PC-3 (cell line): ENCODE measurements around the gene RIN1. TPM values are rescaled to one million over a fixed set of nuclear protein-coding genes. Genes with fewer than 3 reads are reported as not detected.

Experiments used
- ATAC-seq: fragments of 200-7000 bp; cut with Tn5 transposase; 2 replicates; pipeline ENCODE4 v1.9.1; 2020; ENCODE audit warnings: mild to moderate bottlenecking, moderate library complexity
- BruUV-seq: library from RNA; stranded (reverse); fragments of 400-500 nt; replicated peaks from 2 replicates; lab custom pipeline; 2021; lab: Mats Ljungman, UMichigan
- CTCF ChIA-PET: fragments of 300-600 bp; sonication (Branson Sonifier 250); formaldehyde crosslinking; loops from one replicate; lab custom pipeline; 2022; ENCODE audit warnings: antibody characterized with exemption; lab: Charles Lee
- POLR2A ChIA-PET: fragments of 300-600 bp; sonication (Branson Sonifier 250); formaldehyde crosslinking; loops from one replicate; lab custom pipeline; 2022; ENCODE audit warnings: antibody characterized with exemption; ENCODE audit not compliant: unreplicated experiment; lab: Charles Lee
- DNase-seq: peaks from one replicate; pipeline ENCODE4 v3.0.0-alpha.2; 2015
- H2AFZ ChIP-seq: fragments of 300-600 bp; sonication (generic); 2 replicates; pipeline ENCODE4 v1.6.0; 2016; ENCODE audit warnings: antibody characterized with exemption, low read length
- H3F3A ChIP-seq: fragments of 300-600 bp; sonication (generic); one replicate; pipeline ENCODE4 v1.6.0; 2017; ENCODE audit warnings: antibody characterized with exemption, low read length, control low read depth, mild to moderate bottlenecking; ENCODE audit not compliant: unreplicated experiment
- H3K27ac ChIP-seq: fragments of 300-600 bp; sonication (generic); 2 replicates; pipeline ENCODE4 v1.5.1; 2016; ENCODE audit warnings: mild to moderate bottlenecking, low read length
- H3K27me3 ChIP-seq: fragments of 300-600 bp; sonication (generic); 2 replicates; pipeline ENCODE4 v1.6.1; 2016; ENCODE audit warnings: low read length, mixed read lengths
- H3K36me3 ChIP-seq: fragments of 300-600 bp; sonication (generic); 2 replicates; pipeline ENCODE4 v1.6.1; 2016; ENCODE audit warnings: low read depth, mixed run types, low read length, mixed read lengths
- H3K4me1 ChIP-seq: fragments of 300-600 bp; sonication (generic); 2 replicates; pipeline ENCODE4 v1.5.1; 2016; ENCODE audit warnings: low read length; ENCODE audit not compliant: insufficient read depth
- H3K4me2 ChIP-seq: fragments of 300-600 bp; sonication (generic); 2 replicates; pipeline ENCODE4 v1.6.0; 2016; ENCODE audit warnings: low read length
- H3K4me3 ChIP-seq: fragments of 300-600 bp; sonication (generic); 2 replicates; pipeline ENCODE4 v1.5.1; 2016; ENCODE audit warnings: mild to moderate bottlenecking, low read length, mixed read lengths
- H3K79me2 ChIP-seq: fragments of 300-600 bp; sonication (generic); 2 replicates; pipeline ENCODE4 v1.6.1; 2017; ENCODE audit warnings: low read length, mixed read lengths
- H3K9ac ChIP-seq: fragments of 300-600 bp; sonication (generic); 2 replicates; pipeline ENCODE4 v1.6.0; 2016; ENCODE audit warnings: mild to moderate bottlenecking, low read length
- H3K9me2 ChIP-seq: fragments of 300-600 bp; sonication (generic); replicated peaks from 2 replicates; pipeline ENCODE4 v1.6.1; 2016; ENCODE audit warnings: mixed run types, low read length, mixed read lengths
- H3K9me3 ChIP-seq: fragments of 300-600 bp; sonication (generic); 2 replicates; pipeline ENCODE4 v1.6.1; 2016; ENCODE audit warnings: low read length, mixed read lengths
- H4K20me1 ChIP-seq: fragments of 300-600 bp; sonication (generic); 2 replicates; pipeline ENCODE4 v1.6.1; 2016; ENCODE audit warnings: low read length, mixed read lengths
- EZH2 ChIP-seq: fragments of 300-600 bp; sonication (generic); IDR thresholded peaks from one replicate; pipeline ENCODE4 v1.6.1; 2017; ENCODE audit warnings: antibody characterized with exemption, mild to moderate bottlenecking, low read length; ENCODE audit not compliant: unreplicated experiment
- EZH2phosphoT487 ChIP-seq: fragments of 300-600 bp; sonication (generic); IDR thresholded peaks from 2 replicates; pipeline ENCODE4 v1.6.1; 2018; ENCODE audit warnings: mild to moderate bottlenecking, antibody characterized with exemption, low read length, borderline replicate concordance
- intact Hi-C: fragments of 100-400 bp; cut with micrococcal nuclease; formaldehyde crosslinking; loops from 2 replicates; pipeline ENCODE4 v1.9.0; 2023
- total RNA-seq: library from RNA; depleted of rRNA; stranded (reverse); fragments of >200 nt; gene quantifications from 2 replicates; pipeline ENCODE4 v1.2.3, GENCODE V29; 2014
- TF ChIP-seq, protein P1 (sequence below): fragments of 300-600 bp; sonication (generic); conservative IDR thresholded peaks from 2 replicates; pipeline ENCODE4 v1.5.1; 2017; ENCODE audit warnings: antibody characterized with exemption, low read depth, mild to moderate bottlenecking, low read length

RIN1 gene
- total RNA-seq, 1 experiment from 2014 or later = 41.2 TPM

DNA sequence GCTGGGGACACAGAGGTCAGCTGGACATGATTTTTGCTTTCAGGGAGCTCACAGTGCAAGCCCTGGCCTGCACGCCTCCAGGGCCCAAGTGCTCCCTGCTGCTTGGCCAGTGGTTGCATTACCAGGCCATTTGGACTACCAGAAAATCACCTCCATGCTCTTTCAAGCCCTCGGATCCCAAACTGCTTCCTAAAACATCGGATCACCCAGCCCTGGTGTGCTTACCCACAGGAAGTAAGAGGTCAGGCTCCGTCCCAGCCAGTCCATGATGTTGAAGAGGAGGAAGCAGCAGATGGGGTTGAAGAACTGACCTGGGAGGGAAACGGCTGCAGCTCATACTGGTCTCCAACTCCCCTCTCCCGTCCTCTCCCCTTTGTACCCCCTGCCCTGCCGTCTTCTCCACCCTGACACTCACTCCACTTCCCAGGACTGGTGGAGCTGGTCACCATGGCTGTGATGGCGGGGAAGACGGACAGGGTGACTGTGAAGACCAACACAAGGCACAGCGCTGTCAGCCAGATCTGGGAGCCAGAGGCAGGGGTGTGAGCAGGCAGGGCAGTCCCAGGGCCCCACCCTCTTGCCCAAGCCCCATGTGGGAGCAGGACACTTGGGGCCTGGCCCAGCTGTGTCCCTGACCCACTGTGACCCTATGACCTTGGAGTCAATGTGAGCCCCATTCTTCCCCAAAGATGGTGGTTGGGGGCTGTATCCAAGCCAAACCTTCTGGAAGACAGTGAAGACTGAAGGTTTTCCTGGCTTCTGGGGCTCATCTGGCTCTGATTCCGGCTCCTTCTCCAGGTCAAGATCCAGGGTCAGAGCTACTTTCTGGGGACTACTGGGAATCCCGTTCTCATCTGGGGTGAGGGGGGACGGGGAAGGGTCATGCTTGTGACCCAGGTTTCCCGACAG, 29.7 kb upstream of the RIN1 start:
- intact Hi-C loops = no loop called here
- Histone ChIP-seq H3K27me3 (no peaks in the 10 kb centered on the region), H3K9ac (no peak overlapping the region), H3K4me2 (no peak overlapping the region), H3K36me3 (peaks cover 35% of the 10 kb centered on the region), H4K20me1 (no peaks in the 10 kb centered on the region), H3K4me1 (peaks cover 9% of the 10 kb centered on the region), H3K9me2 (no peaks in the 10 kb centered on the region), H3K4me3 (no peak overlapping the region), H2AFZ (no peak overlapping the region), H3K9me3 (no peaks in the 10 kb centered on the region), H3K27ac (no peak overlapping the region), H3K79me2 (peaks cover 28% of the 10 kb centered on the region), H3F3A (no peaks in the 10 kb centered on the region)
- BruUV-seq = no TSS peak
- ChIA-PET POLR2A (no interaction called here), CTCF (no interaction called here)
- TF ChIP-seq, protein P1, sequence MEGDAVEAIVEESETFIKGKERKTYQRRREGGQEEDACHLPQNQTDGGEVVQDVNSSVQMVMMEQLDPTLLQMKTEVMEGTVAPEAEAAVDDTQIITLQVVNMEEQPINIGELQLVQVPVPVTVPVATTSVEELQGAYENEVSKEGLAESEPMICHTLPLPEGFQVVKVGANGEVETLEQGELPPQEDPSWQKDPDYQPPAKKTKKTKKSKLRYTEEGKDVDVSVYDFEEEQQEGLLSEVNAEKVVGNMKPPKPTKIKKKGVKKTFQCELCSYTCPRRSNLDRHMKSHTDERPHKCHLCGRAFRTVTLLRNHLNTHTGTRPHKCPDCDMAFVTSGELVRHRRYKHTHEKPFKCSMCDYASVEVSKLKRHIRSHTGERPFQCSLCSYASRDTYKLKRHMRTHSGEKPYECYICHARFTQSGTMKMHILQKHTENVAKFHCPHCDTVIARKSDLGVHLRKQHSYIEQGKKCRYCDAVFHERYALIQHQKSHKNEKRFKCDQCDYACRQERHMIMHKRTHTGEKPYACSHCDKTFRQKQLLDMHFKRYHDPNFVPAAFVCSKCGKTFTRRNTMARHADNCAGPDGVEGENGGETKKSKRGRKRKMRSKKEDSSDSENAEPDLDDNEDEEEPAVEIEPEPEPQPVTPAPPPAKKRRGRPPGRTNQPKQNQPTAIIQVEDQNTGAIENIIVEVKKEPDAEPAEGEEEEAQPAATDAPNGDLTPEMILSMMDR = no peak
- TF ChIP-seq EZH2phosphoT487 = no peak
- TF ChIP-seq EZH2 = no peak
- ATAC-seq (no peak), DNase-seq (no peak)

DNA sequence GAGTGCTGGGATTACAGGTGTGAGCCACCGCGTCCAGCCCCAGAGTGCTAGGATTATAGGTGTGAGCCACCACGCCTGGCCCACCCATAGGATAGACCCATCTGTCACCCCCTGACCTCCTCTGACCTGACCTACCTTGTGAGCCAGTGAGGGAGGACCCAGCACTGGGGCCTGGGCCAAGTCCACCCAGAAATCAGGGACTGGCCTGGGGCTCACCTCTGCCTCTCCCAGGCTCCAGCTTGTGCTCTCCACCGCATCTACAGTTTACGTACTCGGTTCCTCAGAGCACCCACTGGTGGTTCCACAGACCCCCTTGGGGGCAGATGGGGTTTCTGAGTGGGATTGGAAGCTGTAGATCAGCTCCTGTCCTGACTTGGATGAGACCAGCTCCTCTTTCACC, 28.9 kb upstream of the RIN1 start:
- ATAC-seq (no peak), DNase-seq (no peak)
- TF ChIP-seq, protein P1 = no peak
- TF ChIP-seq EZH2 = no peak
- no peak for TF ChIP-seq EZH2phosphoT487
- Histone ChIP-seq H3K4me3 (no peak overlapping the region), H3K9me3 (no peaks in the 10 kb centered on the region), H3K27me3 (no peaks in the 10 kb centered on the region), H3K4me2 (no peak overlapping the region), H3F3A (no peaks in the 10 kb centered on the region), H4K20me1 (no peaks in the 10 kb centered on the region), H3K79me2 (peaks cover 21% of the 10 kb centered on the region), H3K36me3 (peaks cover 35% of the 10 kb centered on the region), H3K9me2 (no peaks in the 10 kb centered on the region), H3K27ac (no peak overlapping the region), H2AFZ (no peak overlapping the region), H3K4me1 (peaks cover 7% of the 10 kb centered on the region), H3K9ac (no peak overlapping the region)
- intact Hi-C loops = no loop called here
- BruUV-seq = no TSS peak
- ChIA-PET CTCF (no interaction called here), POLR2A (no interaction called here)
